GM12875 (cell line): ENCODE measurements around the gene PAK6.

ENCODE experiments used
- H3K4me3 ChIP-seq: one replicate; pipeline ENCODE4 v1.5.1; 2011; ENCODE audit warnings: low read depth, low read length, control low read depth
- CTCF ChIP-seq: IDR thresholded peaks from 2 replicates; pipeline ENCODE4 v1.5.1; 2011; ENCODE audit warnings: low read depth, mild to moderate bottlenecking, control low read depth, inconsistent platforms, low read length, moderate library complexity, borderline replicate concordance; ENCODE audit not compliant: insufficient read depth

Gene PAK6

GRCh38 chr15:40286061-40286532 lies 47.2 kb downstream of the PAK6 start:
- no peak overlapping the region for H3K4me3 ChIP-seq
- no peak for TF ChIP-seq CTCF

GRCh38 chr15:40286794-40287193 lies 47.9 kb downstream of the PAK6 start:
- H3K4me3 ChIP-seq: no peak overlapping the region
- no peak for TF ChIP-seq CTCF

- TF ChIP-seq CTCF: no peak
Observed at GRCh38 chr15:40287505-40287904, 48.6 kb downstream of the PAK6 start.

GRCh38 chr15:40287968-40288367 lies 49.1 kb downstream of the PAK6 start:
- TF ChIP-seq CTCF: no peak
- no peak overlapping the region for H3K4me3 ChIP-seq

More at GRCh38 chr15:40287505-40287904, 48.6 kb downstream of the PAK6 start:
- no peak overlapping the region for H3K4me3 ChIP-seq

- H3K4me3 ChIP-seq: no peak overlapping the region
- TF ChIP-seq CTCF: no peak
Observed at GRCh38 chr15:40289140-40289775, 50.4 kb downstream of the PAK6 start.

- H3K4me3 ChIP-seq: no peak overlapping the region
- no peak for TF ChIP-seq CTCF
Observed at GRCh38 chr15:40290545-40290917, 51.7 kb downstream of the PAK6 start.

GRCh38 chr15:40290918-40291574 lies 52.2 kb downstream of the PAK6 start:
- TF ChIP-seq CTCF: no peak
- no peak overlapping the region for H3K4me3 ChIP-seq
